ENCODE results near the gene INSYN1. TPM values are rescaled to one million over a fixed set of nuclear protein-coding genes. Genes with fewer than 3 reads are reported as not detected.

INSYN1 gene
- total RNA-seq, 1 donor from 2014 or later, result 12.7 TPM

DNA sequence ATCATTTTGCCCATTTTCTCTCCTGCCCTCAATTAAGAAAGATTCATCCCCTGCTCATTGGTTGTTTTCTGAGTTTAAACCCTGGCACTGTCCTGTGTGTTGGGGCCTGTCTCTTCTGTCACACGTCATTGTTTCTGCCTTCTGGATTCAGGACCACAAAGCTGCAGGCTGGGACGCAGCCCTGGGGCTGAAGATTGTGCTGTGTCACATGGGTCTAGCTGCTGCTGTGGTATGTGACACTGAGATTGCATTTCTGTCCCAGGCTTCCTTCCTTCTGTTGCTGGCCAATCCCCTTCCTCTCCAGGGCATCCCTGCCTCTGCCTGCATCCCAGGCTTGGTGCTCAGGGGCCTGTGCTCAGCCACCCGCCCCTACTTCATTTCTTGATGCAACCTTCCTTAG lies 28.9 kb downstream of the INSYN1 start:
- H3K27ac Mint-ChIP-seq, result no peak overlapping the region
- H3K9me3 Mint-ChIP-seq, result no peaks in the 10 kb centered on the region
- H3K4me3 Mint-ChIP-seq, result no peak overlapping the region
- TF ChIP-seq, protein P1, sequence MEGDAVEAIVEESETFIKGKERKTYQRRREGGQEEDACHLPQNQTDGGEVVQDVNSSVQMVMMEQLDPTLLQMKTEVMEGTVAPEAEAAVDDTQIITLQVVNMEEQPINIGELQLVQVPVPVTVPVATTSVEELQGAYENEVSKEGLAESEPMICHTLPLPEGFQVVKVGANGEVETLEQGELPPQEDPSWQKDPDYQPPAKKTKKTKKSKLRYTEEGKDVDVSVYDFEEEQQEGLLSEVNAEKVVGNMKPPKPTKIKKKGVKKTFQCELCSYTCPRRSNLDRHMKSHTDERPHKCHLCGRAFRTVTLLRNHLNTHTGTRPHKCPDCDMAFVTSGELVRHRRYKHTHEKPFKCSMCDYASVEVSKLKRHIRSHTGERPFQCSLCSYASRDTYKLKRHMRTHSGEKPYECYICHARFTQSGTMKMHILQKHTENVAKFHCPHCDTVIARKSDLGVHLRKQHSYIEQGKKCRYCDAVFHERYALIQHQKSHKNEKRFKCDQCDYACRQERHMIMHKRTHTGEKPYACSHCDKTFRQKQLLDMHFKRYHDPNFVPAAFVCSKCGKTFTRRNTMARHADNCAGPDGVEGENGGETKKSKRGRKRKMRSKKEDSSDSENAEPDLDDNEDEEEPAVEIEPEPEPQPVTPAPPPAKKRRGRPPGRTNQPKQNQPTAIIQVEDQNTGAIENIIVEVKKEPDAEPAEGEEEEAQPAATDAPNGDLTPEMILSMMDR (IDR thresholded peaks at IDR 0.05; ENCODE audit: unreplicated experiment), result no peak
- peaks cover 6% of the 10 kb centered on the region for H3K4me1 Mint-ChIP-seq
- H3K27me3 Mint-ChIP-seq (ENCODE audit: low read depth), result no peaks in the 10 kb centered on the region
- no peaks in the 10 kb centered on the region for H3K36me3 Mint-ChIP-seq
- DNase-seq (ENCODE audit: low spot score in 2 of 2, unreplicated experiment in 2 of 2), result no peak

DNA sequence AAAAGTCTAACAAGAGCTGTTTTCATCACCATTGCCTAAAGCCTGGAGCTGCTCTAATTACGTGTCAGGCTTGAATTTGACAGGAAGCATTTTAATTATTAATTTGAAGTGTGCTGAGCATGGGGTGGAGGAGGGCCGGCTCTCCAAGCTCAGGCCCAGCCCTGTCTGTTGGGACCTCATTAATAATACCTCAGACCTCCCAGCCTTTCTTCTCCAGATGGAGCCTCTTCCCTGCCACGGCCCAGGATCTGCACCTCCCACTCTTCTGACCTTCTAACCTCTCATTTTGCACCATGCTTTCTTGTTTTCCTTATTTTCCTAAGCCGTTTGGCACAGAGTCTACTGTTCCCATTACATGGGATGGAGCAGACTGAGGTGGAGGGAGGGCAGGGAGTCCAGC lies 30.0 kb downstream of the INSYN1 start:
- Mint-ChIP-seq H3K4me3 (no peak overlapping the region), H3K4me1 (peaks cover 6% of the 10 kb centered on the region), H3K27ac (no peak overlapping the region), H3K27me3 (ENCODE audit: low read depth) (no peaks in the 10 kb centered on the region), H3K9me3 (no peaks in the 10 kb centered on the region), H3K36me3 (no peaks in the 10 kb centered on the region)
- no peak for DNase-seq (ENCODE audit: low spot score in 2 of 2, unreplicated experiment in 2 of 2)
- TF ChIP-seq, protein P1 (IDR thresholded peaks at IDR 0.05; ENCODE audit: unreplicated experiment), result no peak

DNA sequence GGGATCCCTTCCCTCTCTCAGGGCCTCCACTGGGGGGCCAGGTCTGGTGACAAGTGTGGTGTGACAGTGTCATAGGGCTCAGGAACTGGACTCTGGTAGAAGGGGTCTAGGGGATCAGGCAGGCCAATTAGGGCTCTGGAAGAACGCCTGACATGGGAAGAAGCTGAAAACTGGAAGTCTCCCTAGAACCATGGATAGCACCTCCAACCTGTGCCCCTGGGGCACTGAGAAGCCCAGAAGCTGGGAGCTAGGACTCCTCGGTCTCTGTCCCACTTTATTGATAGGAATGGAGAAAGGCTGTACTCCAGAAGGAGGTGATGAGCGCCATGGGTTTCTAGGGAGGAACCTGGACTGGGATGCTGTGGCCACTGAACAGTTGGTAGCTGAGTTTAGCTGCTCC lies 30.7 kb downstream of the INSYN1 start:
- H3K27me3 Mint-ChIP-seq (ENCODE audit: low read depth), result no peaks in the 10 kb centered on the region
- H3K36me3 Mint-ChIP-seq, result no peaks in the 10 kb centered on the region
- no peaks in the 10 kb centered on the region for H3K9me3 Mint-ChIP-seq
- no peak for DNase-seq (ENCODE audit: low spot score in 2 of 2, unreplicated experiment in 2 of 2)
- TF ChIP-seq, protein P1 (IDR thresholded peaks at IDR 0.05; ENCODE audit: unreplicated experiment), result no peak
- H3K4me3 Mint-ChIP-seq, result no peak overlapping the region
- no peak overlapping the region for H3K27ac Mint-ChIP-seq
- H3K4me1 Mint-ChIP-seq, result peaks cover 6% of the 10 kb centered on the region

DNA sequence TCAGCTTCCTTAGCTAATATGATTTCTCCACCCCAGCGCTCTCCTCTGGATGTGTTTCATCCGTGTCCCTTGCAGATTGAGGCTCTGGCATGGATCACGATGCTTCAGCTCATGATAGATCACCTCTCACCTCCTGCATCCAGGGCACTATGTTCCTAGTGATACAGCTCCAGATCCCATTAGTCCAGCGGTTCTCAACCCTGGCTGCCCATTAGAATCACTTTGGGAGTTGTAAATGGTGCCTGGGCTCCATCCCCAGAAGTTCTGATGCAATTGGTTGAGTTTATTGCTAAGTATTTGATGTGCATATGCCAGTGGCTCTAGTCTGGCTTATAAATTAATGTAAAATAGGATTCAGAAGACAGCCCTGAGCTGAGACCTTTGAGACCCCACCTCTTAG lies 34.5 kb downstream of the INSYN1 start:
- no peak for DNase-seq (ENCODE audit: low spot score in 2 of 2, unreplicated experiment in 2 of 2)
- H3K27me3 Mint-ChIP-seq (ENCODE audit: low read depth), result no peaks in the 10 kb centered on the region
- H3K36me3 Mint-ChIP-seq, result peaks cover 7% of the 10 kb centered on the region
- H3K27ac Mint-ChIP-seq, result no peak overlapping the region
- no peak overlapping the region for H3K4me3 Mint-ChIP-seq
- H3K9me3 Mint-ChIP-seq, result no peaks in the 10 kb centered on the region
- peaks cover 4% of the 10 kb centered on the region for H3K4me1 Mint-ChIP-seq
- TF ChIP-seq, protein P1 (IDR thresholded peaks at IDR 0.05; ENCODE audit: unreplicated experiment), result no peak

DNA sequence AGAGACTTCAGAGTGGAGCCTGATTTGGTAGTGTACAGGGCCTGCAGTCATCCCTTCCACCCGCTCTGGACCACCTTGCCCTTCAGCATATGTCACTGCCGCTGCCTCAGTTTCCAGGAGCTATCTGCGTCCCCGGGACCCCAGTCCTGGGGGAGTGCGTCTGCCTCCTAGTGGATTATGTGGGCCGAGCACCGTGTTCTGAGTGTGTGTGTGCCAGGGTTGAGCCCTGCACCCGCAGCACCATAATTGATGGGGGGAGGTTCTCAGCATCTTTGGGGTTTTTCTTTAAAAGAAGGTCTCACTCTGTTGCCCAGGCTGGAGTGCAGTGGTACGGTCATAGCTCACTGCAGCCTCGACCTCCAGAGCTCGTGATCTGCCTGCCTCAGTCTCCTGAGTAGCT lies 35.3 kb downstream of the INSYN1 start:
- Mint-ChIP-seq H3K9me3 (no peaks in the 10 kb centered on the region), H3K4me3 (no peak overlapping the region), H3K4me1 (peaks cover 1% of the 10 kb centered on the region), H3K27me3 (ENCODE audit: low read depth) (no peaks in the 10 kb centered on the region), H3K36me3 (peaks cover 15% of the 10 kb centered on the region), H3K27ac (no peak overlapping the region)
- no peak for DNase-seq (ENCODE audit: low spot score in 2 of 2, unreplicated experiment in 2 of 2)
- TF ChIP-seq, protein P1 (IDR thresholded peaks at IDR 0.05; ENCODE audit: unreplicated experiment), result peak; percentile 15

DNA sequence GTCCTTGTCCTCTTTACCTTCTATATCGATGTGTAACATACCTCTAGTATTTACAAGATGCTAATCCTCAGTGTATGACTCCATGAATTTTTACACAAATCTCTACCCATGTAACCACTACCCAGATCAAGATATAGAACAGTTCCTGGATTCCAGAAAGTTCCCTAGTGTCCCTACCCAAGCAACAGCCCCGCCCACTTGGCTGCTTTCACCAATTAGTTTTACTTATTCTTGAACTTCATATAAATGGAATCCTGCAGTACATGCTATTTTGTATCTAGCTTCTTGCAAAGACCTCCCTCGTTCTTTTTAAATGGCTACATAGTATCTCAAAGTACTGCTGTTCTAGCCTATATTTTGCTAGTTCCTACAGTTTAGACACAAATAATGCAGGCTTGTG lies 35.9 kb downstream of the INSYN1 start:
- H3K36me3 Mint-ChIP-seq, result peaks cover 16% of the 10 kb centered on the region
- TF ChIP-seq, protein P1 (IDR thresholded peaks at IDR 0.05; ENCODE audit: unreplicated experiment), result no peak
- H3K4me3 Mint-ChIP-seq, result no peak overlapping the region
- no peak overlapping the region for H3K27ac Mint-ChIP-seq
- DNase-seq (ENCODE audit: low spot score in 2 of 2, unreplicated experiment in 2 of 2), result no peak
- no peaks in the 10 kb centered on the region for H3K9me3 Mint-ChIP-seq
- no peaks in the 10 kb centered on the region for H3K27me3 Mint-ChIP-seq (ENCODE audit: low read depth)
- peaks cover 1% of the 10 kb centered on the region for H3K4me1 Mint-ChIP-seq
